IPS DF 4.7 (cell line): ENCODE results near the gene LGR5.

ENCODE experiments used
- DNase-seq: peaks from one replicate; pipeline ENCODE4 v3.0.0-alpha.2; 2013; ENCODE audit warnings: low spot score; ENCODE audit errors: extremely low read depth

The LGR5 gene

DNA sequence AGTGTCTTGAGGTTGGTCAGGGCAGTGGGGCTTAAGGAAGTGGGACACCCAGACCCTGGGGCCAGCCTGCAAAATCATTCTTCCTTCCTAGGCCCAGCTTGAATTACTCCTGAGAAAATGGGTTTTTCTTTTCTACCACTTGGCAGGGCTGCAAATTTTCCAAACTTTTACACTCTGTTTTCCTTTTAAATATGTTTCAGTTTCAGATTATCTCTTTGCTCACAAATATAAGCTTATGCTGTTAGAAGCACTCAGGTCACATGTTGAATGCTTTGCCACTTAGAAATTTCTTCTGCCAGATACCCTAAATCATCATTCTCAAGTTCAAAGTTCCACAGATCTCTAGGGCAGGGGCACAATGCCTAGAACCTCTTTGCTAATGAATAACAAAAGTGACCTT, 2.9 kb upstream of the LGR5 start:
- DNase-seq: no peak

DNA sequence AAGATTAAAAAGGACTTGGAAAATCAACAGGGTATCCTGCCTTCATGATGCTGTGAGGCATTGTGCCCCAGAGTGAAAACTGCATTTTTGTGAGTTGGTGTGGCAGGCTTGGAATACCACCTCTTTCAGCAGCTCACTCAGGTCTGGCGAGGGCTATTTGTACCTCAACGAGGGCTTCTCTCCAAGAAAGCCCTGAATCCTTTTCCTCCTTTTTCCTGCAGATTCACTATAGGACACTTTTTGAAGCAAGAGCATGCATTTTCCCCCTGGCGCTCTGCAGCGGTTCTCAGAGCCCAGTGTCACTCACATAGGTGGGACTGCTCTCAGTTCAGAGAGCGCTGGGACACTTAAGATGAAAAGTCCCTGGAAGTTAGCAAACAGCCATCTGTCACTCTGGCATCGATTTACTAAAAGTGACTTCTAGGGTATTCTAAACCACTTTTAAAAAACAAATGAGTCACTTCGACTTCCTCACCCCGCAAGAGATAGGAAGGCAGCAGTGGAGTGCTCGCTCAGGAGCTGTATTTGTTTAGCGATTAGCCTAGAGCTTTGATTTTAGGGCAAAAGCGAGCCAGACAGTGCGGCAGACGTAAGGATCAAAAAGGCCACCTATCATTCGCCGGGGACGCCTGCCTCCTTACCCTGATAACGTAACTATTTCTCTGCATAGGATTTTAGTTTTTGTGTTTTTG, 782 bp upstream of the LGR5 start:
- DNase-seq: no peak

- no peak for DNase-seq
Measured at GRCh38 chr12:71439362-71439612, 311 bp upstream of the LGR5 start.

DNA sequence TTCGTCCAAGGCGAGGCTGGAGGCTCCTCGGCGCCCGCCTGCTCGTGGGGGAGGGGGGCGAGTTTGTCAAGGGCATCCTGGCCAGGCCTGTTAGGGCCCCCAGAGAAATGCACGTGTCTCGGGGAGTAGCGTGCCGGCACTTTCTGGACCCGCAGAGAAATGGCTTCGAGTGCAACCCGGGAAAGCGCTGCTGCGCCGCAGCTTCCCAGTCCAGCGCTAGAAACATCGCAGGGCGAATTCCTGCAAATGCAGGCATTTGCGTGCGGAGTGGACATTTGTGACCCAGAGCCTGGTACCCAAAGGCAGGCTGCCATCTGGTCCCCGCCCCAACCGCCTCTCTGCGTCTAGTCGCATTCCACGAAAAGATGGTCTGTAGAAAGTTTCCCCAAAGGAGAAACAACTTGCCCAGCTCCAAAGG, 756 bp downstream of the LGR5 start:
- no peak for DNase-seq

DNA sequence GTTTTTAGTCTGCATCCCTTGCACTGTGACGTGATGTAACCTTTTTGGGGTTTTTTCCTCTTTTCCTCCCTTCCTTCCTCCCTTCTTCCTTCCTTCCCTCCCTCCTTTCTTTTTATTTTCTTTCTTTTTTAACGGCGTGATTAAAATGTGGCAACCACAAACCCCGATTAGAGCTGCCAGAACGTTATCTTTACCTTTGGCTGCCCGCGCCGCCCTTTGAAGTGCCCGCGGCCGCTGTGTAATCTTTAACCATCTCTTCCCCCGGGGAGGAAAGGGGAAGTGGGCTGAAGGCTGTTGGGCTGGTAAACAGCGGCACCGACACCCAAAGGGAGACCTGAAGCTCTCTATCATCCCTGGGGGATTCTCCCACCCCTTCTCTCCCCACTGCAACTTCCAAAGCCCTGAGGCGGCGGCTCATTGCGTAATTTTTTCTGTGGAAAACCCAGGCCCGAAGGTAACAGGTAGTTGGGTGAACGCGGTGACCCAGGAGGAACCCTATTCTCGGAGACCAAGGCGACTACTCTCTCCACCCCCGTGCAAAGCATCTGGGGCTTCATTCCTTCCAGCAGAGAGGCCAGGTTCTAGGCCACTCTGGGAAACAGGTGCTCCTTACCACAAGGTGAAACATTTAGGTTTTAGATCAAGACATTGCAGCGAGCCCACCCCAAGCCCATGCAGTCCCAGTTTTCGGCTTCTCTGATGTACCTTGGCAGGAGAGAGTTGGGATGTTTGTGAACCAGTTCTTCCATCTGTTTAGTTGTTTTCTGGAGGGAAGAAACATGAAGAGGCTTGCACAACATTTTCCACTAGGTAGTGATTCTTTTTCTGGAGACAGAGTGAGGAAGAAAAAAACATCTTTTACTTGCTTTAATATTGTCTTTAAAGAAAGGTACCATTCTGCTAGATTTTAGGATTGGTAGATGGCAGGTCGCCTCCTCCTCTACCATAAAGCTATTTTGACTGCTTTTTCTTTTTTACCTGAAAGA, 1.5 kb downstream of the LGR5 start:
- DNase-seq: no peak

- DNase-seq: no peak
Measured at GRCh38 chr12:71441836-71442566, 2.4 kb downstream of the LGR5 start.

DNA sequence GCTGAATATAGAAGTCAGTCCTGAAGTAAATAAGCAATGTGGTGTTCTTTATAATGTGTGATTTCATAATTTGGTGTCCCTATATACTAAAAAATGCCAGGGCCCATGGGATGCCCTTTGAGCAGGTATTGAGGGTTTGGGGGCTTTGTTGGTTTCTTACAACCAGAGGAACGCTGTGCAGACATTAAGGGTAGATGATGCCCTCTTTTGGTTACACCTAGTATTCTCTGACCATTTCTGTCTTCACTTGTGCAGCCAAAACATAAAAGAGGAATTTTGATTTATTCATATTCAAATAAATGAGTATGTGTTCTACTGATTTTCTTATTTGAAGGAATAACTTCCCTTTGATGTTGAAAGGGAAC, 3.0 kb downstream of the LGR5 start:
- DNase-seq: no peak

DNA sequence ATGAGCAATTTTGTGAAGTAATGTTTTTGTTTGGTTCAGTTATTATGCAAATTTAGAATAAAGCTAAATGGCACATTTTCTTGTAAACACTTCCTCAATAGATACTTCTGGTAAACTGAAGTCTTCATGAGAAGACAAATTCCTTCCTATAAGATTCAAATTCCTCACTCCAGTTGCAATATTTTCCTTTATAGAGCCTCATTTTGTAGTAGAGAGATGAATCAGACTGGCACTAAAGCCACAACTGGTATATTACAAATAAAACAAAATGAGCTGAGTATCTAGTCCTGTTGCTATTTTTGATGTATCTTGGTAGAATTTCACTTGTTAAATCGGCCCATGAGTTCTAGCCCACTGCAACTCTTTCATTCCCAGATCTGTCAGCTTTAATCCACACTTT, 5.5 kb downstream of the LGR5 start:
- DNase-seq: no peak

DNA sequence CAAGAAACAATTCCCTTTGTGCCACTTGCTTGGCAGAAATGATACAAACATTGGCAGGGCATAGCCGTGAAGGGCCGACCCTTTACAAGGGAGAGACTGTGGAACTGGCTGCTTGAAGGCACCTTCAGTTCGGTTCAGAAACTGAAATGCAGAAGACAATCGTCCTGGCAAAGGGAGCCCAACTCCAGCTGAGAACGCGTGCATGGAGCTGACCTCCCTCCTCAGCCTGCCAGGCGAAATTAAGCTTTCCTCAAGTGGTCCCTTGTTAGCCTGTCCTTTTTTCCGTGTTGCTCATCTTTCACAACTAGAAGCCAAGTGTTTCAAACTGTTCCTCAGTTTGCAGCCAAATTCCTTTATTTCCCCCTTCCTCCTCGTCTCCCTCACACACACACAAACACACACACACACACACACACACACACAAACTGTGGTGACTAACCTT, 8.1 kb downstream of the LGR5 start:
- no peak for DNase-seq

DNA sequence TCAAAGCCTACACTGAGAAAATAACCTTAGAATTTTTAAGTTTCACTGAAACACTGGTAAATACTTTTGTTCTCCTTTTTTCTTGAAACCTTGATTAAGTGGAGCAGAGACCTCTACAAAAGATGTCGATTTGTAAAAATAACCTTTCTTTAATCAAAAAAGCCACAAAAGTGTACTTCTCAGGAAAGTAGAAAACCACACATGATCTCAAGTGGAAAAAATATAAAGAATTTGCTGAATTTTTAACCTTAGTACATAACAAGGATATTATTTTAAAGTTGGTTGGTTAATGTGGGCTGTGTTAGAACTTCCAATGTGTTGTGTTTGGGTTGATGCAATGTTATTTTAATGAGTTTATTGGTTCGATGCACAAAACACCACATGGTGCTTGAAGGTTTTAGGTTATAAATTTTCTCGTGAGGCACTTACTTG, 8.6 kb downstream of the LGR5 start:
- DNase-seq: no peak

- no peak for DNase-seq
Measured at GRCh38 chr12:71449373-71450070, 9.9 kb downstream of the LGR5 start.

DNA sequence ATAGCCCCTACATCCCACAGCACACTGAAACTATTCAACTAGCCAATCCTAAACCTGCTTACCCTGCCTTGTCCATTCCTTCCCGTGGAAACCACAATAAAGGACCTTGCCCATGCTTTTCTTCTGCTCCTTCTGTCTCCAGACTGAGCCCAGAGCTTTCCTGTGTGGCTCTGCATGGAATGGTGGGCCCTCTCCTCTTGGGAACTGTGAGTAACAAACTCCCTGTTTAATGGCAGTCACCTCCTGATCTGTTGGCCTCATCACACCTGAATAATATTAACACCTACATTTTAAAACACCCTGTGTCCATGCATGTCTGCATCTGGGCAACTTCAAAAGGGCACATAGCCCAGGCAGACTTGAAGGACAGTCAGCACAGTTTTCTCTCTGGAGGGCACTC, 12.4 kb downstream of the LGR5 start:
- no peak for DNase-seq

DNA sequence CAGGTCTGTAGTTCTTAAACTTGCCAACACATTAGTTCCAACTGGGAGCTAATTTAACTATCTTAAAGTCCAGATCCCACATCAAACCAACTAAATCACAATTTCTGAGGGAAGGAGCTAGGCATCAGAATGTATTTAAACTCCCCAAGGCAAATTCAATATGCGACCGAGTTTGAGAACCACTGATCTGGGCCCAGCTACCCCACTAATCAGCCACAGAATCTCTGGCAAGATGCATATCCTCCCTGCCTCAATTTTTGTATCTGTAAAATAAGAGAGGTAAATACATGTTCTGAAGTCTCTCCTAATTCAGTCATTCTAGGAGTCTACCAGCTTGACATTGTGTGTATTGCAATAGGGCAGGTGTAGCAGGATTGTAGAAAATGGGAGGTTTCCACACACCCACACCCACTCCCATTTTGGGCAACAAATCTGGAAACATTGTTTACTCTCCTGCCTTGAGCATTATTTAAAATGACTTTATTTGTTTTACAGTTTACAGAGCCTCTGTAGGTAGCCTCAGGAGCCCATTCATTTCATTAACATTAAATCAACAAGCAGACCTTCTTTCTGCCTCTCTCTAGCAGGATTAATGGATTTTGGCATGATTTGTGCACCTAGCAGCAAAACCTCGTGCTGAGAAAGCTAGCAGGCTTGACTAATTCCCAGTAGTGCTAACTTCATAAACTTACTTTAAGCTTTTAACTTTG, 15.6 kb downstream of the LGR5 start:
- DNase-seq: no peak

DNA sequence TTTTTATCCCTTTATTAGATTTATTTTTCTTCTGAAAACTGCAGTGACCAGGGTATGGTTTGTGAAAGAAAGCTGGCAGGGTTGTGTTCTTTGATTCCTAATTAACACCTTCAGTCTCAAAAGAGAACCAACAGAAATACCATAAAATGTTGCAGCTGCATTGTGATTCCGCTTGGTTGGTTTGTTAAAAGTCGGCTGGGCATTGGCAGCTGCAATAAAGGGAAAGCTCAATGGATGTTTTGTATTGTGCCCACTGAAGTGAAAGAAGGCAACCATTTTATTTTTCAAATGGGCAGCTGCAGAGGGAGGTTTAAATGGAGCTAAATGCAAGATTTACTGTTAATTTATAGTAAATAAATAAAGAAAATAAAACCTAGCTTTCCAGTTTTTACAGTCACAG, 16.7 kb downstream of the LGR5 start:
- no peak for DNase-seq

DNA sequence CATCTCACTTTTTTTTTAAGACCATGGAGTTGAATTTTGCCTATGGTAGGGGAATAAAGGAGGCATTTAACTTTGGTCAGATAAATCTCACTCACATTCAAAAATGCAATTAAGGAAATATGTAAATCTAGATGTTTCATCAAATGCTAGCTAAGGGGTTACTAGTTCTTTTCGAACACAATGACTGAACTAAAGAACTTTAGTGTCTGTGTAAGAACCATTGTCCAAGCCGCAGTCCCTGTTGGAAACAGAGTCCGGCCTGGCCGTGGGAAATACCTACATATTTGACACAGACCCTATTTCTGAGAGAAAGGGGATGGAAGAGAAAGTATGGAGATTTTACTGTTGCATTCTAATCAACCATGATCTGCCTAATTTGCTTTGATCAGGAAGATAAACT, 17.4 kb downstream of the LGR5 start:
- no peak for DNase-seq

DNA sequence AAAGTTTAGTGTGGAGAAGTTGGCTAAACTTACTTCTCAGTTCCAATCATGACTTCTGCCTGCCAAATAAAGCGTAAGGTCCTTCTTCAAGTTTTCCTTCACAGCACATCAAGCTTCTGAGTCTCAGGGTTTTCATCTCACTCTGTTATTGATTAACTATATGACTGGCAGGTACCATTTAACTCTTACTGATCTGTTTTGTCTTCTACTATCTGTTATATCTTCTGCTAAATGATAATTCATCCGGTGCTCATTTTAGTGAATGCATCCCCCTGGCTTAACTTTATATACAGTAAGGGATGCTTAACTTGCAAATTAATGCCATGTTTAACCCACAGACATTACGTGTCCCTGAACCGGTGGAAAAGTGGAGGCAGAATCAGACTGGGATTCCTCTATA, 20.7 kb downstream of the LGR5 start:
- no peak for DNase-seq

GRCh38 chr12:71460850-71461609, 21.4 kb downstream of the LGR5 start:
- no peak for DNase-seq

GRCh38 chr12:71461787-71462328, 22.3 kb downstream of the LGR5 start:
- DNase-seq: no peak

GRCh38 chr12:71465796-71466195, 26.2 kb downstream of the LGR5 start:
- no peak for DNase-seq

DNA sequence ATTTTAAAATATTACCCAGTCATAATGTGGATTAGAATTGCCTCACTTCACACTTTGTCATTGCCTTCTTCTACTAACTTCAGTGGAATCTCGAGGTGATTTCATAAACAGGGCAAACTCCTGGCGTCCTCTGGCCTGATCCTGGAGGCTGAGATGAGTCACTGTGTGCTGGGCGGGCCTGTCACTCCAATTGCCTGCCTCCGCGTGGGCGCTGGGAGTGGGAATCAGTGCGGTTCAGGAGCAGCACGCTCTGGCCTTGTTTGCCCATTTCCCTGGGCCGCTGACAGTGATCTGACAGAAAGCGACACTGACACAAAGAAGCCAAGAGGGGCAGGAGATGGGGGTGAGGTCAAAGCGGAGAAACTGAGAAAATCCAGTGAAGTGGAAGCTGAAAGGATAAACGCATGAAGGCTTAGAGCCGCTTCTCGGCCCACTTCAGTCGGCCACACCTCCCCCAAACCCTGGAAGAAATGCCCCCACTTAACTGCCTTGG, 29.7 kb downstream of the LGR5 start:
- DNase-seq: no peak
